GM19397 (cell line): ENCODE measurements around the gene ASAP3.
"Not testable (repeated sequence)": the region's sequence is repeated elsewhere in the genome, so short reads cannot be mapped to it uniquely, and the experiment has no call there.

Source experiments
- ATAC-seq: cut with Tn5 transposase; IDR thresholded peaks from one replicate; pipeline ENCODE4 v1.9.1; 2021; ENCODE audit warnings: mild to moderate bottlenecking, moderate library complexity; ENCODE audit not compliant: unreplicated experiment

The ASAP3 gene

DNA sequence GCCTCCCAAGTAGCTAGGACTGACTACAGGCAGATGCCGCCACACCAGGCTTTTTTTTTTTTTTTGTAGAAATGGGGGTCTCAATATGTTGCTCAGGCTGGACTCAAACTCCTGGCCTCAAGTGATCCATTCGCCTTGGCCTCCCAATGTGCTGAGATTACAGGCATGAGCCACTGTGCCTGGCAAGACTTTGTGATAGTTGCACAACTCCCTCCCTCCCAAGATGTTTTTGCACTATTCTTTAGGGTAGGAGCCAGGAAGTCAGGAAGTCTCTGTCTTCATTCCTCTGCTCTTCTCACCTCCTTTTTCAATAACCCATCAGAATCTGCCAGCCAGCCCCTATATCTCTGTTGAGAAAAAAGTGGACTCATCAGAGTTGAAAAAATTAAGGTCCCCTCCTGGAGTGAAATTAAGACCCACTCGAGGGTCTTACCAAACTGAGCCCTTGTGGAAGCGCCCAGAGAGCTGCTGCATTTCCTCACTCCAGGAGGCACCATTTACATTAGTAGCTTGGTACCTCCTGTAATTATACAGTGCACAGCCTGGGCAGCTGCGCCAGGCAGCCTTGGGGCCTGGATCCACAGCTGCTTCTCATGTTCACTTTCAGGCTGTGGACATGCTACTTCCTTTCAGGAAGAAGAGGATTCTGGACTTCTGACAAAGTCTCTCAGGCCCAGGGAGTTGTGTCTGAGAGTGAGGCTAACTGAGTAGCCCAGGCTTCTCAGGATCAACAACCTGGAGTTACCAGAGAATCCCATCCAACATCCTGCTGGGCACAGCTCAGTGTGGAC, 83.5 kb downstream of the ASAP3 start:
- ATAC-seq = no peak

DNA sequence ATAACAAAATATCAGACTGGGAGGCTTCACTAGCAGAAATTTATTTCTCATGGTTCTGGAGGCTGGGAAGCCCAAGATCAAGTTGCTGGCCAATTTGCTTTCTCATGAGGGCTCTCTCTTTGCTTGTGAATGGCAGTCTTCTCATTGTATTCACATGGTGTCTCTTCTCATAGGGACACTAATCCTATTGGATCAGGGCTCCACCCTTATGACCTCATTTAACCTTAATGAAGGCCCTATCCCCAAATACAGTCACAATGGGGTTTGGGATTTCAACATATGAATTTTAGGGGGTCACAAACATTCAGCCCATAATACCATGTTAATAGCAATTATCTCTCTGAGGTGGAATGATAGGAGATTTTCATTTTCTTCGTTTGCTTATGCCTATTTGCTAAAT, 84.8 kb downstream of the ASAP3 start:
- no peak for ATAC-seq

DNA sequence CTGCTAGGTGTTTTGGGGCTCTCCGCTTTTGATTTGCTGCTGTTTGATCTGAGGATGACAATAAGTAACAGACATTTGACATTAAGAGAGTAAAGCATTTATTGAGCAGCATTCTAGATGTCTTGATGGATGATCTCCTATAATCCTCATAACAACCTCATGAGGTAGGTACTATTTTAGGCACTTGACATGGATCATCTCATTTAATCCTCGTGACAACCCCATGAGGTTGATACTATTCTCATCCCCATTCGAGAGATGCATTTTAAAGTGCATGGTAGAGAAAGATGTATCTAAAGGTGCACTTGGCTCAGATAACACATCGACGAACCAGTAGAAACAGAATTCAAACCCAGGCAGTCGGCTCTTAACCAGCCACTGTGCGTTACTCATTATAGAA, 86.1 kb downstream of the ASAP3 start:
- no peak for ATAC-seq

DNA sequence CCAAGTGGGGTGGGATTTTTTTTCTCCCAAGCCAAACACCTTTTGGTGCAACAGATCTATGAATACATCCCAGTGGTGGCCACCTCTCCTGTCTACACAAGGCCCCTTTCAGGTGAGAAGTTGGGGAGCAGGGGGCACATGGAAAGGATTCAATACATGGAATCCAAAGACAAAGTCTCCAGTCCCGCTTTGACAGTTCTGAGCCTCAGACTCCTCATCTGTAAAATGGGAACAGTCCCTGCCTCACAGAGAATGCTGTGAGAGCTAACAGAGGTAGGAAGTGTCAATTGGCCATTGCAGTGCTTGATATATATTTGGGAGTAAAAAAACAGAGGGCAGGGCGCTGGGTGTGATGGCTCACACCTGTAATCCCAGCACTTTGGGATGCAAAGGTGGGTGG, 87.6 kb downstream of the ASAP3 start:
- ATAC-seq = no peak

DNA sequence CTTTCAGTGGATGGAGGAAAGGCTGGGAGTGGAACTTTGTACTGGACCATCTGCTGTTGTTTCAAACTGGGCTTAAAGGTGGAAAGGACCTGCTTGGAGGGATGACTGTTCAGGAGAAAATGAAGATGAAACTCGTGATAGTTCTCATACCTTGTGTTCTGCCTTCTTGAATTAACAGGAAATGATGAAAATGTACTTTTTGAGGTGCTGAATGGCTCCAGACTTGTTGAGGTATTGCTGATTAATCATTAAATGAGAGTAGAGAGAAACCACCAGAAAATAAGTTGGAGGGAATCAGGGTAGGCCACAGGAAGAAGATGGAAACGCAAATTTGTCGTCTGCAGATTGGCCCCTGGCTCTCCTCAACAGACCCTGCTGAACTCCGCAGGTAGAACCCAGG, 88.1 kb downstream of the ASAP3 start:
- no peak for ATAC-seq

DNA sequence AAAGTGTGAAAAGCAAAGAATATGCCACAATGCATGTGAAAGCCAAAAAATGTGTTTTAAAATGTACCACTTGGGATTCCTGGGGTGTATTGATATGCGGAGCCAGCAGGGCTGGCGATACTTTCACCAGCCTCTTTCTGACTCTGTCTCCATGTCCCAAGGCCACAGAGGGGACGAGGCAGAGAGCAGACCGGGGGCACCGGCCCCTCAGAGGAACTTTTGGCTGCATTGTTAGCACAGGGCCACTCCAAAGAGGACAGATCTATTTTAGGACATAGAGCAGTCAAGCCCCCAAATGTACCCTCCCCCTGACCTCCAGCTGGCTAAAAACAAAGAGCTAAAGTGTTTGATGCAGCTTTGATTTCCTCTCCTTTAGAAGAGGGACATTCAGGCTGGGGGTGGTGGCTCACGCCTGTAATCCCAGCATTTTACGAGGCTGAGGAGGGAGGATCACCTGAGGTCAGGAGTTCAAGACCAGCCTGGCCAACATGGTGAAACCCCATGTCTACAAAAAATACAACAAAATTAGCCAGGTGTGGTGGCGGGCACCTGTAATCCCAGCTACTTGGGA, 88.7 kb downstream of the ASAP3 start:
- no peak for ATAC-seq

DNA sequence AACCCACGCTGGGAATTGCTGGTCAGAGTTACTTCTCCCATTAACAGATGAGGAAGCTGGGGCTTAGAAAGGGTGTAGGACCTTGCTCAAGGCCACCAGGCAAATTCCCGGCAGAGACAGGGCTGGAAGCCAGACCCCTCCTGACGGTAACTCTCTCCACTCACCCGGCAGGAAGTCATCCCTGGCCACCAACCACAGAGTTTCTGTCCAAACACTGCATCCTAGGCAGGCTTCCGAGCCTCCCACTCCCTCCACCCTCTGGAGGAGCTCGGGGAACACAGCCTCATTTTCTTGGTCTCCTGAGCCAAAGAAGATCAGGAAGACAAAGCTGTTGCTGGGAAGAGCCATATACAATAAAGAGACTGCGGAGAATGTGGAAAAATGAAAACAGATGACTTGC, 89.3 kb downstream of the ASAP3 start:
- ATAC-seq = no peak

DNA sequence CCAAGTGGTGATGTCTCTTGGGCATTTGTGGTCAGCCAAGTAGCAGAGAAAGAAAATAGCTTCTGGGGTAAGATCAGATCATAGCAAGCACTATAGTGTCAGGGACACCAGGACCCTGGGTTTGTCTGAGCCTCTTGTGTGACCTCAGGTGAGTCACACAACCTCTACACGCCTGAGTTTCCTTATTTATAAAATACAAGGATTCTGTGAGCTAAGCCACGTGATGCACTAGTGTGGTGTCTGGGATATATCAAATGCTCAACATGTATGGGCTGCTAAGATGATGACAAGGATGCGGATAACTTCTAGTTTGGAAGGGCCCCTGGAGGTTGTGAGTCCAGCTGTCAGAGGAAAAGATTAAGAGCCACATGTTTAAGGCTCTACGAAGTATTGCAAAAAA, 89.8 kb downstream of the ASAP3 start:
- ATAC-seq = no peak

DNA sequence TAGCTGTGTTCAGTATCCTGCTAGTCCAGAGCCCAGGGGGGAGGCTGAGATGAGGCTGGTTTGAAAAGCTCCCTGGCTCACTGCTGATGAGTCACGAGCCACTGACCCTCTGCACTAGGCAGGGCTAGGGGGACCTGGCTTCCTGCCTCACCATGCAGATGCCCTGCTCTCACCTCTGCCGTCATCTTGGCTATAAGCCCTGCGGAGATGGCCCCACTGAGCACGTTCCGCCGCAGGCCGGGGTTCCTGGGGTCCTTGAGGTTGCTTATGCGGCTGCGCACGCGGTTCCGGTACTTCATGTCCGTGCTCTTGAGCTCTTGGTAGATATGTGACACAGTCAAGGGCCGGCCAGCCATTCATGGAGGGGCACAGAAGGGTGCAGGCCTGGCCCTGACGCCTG, 90.3 kb downstream of the ASAP3 start:
- ATAC-seq = no peak

DNA sequence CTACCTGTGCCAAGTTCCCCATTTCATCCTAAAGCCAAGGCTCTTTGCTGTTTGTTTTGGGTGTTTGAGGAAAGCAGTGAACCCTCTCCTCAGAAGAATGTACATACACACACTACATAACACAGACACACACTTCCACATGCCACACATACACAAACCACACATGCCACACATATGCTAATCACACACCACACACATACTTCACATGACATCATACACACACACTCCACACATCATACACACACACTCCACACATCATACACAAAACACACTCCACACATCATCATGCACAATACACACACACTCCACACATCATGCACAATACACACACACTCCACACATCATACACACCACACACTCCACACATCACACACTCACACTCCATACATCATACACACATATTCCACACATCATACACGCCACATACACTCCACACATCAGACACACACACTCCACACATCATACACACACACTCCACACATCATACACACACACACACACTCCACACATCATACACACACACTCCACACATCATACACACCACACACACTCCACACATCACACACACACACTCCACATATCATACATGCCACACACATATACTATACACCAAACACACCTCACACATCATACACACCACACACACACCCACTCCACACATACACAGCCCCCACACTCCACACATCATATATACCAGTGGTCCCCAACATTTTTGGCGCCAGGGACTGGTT, 91.7 kb downstream of the ASAP3 start:
- no peak for ATAC-seq

DNA sequence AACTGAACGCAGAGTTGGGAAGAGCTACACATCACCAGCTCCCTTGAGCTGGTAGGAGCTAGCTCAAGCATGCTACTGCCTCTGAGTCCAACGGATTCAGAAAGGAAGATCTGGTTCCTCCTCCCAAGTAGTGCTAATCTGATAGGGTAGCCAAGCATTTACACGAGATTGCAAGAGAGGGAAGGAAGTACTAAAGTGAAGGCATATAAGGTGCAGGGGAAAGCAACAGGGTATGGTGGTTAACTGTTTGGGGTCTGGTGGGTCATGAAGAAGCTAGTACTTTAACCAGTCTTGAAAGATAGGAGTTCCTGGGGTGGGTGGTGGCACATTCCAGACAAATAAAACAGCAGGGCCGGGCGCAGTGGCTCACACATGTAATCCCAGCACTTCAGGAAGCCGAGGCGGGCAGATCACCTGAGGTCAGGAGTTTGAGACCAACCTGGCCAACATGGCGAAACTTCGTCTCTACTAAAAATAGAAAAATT, 94.1 kb downstream of the ASAP3 start:
- ATAC-seq = no peak

DNA sequence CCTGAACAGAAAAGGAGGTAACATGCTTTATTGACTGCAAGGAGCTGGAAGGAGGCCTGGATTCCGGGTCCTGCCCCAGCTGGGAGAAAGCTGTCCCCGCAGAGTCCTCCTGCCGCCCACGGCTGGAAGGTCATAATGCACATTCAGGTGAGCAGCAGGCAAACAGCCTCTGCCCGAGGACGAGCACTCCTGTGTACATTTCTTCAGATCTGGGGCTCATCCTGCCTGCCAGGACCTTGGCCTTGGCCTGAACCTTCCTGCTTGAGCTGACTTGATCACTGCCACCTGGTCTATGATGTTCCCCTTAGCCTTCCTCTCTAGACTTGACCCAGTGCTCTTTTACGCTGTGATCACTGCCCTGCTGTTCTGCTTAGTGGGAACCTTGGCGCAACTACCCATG, 96.5 kb downstream of the ASAP3 start:
- ATAC-seq = no peak

DNA sequence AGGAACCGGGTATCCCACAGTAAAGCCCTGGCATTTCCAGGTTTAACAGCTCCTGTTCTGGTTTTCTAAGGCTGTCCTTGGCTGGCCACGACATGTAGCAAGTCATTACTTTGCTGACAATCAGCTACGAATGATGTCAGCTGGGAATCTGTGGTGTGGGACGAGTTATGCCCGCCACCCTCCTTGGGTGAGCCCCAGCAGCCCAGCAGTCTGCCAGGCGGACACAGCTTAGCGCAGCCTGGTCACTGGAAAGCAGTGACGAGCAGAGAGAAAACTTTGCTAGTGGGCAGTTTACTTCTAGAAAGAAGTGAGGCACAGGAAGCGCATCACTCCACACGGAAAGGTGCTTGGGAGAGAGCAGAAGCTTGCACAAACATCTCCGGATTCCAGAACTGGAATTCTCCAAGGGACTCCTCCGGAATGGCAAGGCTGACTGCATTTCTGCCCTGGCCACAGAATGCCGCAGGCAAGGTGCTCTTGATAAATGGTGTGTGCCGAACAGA, 98.8 kb downstream of the ASAP3 start:
- ATAC-seq = no peak

DNA sequence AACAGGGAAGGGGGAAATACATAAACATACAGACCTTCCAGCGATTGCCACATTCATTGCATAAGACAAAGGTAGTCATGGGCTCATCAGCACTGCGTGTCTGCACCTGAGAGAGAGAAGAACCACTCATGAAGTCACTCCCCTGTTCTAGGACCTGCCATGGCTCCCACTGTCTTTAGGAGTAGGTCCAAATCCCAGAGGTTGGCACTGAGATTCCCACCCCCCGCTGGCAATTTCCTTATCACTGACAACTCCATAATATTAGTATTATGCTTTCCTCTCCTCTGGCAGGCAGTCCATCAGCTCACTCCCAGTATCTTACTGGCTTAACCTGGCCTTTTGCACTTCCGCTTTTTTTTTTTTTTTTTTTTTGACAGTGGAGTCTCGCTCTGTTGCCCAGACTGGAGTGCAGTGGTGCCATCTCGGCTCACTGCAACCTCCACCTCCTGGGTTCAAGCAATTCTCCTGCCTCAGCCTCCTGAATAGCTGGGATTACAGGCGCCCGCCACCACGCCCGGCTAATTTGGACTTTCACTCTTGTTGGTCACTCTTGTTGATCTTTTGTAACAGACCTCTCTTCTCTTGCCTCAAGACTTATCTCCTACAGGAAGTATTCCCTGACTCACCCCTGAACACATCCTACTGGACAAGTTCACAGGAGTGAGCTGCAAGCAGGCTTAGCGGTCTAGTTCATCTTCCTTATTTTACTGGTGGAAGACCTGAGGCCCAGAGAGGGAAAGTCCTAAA, 99.5 kb downstream of the ASAP3 start:
- no peak for ATAC-seq

DNA sequence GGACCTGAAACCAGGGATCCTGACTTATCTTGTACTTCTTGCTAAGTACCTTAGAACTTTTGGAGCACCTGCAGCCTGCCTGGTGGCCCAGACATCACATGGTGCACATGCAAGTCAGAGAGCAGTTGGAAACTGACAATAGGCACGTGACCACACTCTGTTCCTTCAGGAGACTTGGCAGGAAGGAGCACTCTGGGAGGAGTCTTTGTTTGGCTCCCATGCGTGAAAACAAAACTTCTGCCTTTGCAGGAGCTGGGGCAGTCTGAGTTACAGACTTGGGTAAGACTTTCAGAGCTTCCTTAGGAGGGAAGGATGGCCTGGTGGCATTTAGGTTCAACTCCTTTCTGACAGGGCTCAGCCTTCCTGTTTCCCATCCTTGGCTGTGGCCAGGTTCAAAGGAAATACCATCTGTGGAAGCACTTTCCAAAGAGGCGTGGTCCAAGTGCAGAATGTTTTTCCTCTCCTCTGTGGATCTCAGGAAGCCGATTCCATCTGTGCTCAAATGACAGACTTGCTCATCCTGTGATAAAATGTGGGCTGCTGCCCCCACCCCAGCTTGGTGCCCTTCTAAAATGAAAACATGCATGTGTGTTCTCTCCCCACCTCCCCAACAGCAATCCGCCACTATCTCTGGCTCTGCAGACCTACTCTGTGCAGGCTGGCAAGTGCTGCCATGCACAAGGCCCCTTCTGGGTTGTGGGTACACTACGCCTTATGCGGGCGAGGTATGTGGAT, 100.2 kb downstream of the ASAP3 start:
- no peak for ATAC-seq

DNA sequence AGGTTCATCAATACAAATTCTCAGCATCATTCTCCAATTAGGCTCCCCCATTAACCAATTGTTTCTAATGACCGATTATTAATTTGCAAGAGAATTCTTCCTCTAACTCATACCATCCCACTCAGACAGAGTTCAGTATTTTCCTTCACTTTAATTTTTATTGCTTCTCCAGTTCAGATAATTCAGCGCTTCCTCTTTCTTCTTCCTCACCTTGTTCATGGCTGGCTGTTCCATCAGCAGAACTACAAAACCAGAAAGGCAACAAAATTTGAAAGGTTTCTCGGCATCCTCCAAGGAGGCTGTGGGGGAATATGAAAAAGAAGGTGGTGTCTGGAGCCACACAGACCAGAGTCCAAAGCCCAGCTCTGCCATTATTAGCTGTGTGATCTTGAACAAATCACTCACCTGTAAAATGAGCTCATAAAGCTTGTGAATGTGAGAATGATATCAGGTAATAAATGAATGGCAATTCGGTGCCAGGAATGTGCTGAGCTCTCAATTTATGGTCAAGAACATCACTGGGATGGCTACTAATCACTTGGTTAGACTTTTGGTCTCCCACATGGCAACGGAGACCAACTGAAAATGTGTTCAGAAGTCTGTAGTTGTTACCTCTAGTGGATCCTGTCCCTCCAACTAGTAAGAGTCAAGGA, 102.6 kb downstream of the ASAP3 start:
- ATAC-seq = no peak

DNA sequence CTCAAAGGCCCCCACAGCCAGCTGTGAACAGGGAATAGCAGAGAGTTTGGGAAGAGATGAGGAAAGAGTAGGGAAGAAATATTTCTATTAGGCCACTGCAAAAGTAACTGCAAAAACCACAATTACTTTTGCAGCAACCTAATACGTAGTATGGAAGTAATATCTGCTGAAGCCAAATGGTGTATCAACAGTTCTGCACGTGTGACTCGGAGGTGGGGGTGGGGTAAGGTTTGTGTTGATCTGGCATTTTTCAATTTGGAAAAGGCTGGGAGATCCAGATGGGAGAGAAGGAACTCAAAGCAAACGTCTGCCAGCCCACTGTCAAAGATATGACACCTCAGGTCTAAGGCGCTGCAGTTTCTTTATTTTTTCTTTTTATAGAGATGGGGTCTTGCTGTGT, 103.3 kb downstream of the ASAP3 start:
- no peak for ATAC-seq

DNA sequence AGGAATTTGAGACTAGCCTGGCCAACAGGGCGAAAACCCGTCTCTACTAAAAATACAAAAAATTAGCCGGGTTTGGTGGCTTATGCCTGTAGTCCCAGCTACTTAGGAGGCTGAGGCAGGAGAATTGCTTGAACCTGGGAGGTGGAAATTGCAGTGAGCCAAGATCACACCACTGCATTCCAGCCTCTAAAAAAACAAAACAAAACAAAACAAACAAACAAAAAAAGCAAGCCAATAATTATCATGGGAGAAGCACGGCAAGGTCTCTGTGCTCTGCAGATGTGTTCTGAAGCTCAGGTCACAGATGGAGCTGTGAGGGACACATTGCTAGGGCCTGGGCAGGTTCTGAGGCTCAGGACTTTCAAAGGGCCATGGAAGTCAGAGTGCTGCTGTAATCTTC, 103.7 kb downstream of the ASAP3 start:
- ATAC-seq = not testable (repeated sequence)
